HepG2 (cell line): Measurements from ENCODE around the gene ZP2. TPM values are rescaled to one million over a fixed set of nuclear protein-coding genes. Genes with fewer than 3 reads are reported as not detected.
A peak's percentile ranks its signal among the peaks of the same experiment; 100 is the strongest.

Source experiments
- CENPX ChIP-seq: sonication (generic); formaldehyde crosslinking; IDR thresholded peaks from 2 replicates; pipeline ENCODE4 v1.9.0; 2021; ENCODE audit warnings: mild to moderate bottlenecking, missing genetic modification reagents, moderate library complexity
- GFI1 ChIP-seq: sonication (generic); formaldehyde crosslinking; IDR thresholded peaks from 2 replicates; pipeline ENCODE4 v1.5.0; 2020; ENCODE audit warnings: missing genetic modification reagents, mild to moderate bottlenecking, borderline replicate concordance
- GMEB2 ChIP-seq: IDR thresholded peaks from 2 replicates; pipeline ENCODE4 v1.6.1; 2016; ENCODE audit warnings: missing biosample characterization, missing genetic modification reagents, low read depth
- HIVEP1 ChIP-seq: sonication (generic); formaldehyde crosslinking; IDR thresholded peaks from 2 replicates; pipeline ENCODE4 v1.4.0; 2020; ENCODE audit warnings: mild to moderate bottlenecking, missing genetic modification reagents
- HNF4A ChIP-seq: sonication (generic); formaldehyde crosslinking; IDR thresholded peaks from 2 replicates; pipeline ENCODE4 v1.4.0; 2020; ENCODE audit warnings: missing genetic modification reagents
- HNRNPLL ChIP-seq: fragments of 200-400 bp; formaldehyde crosslinking; IDR thresholded peaks from 2 replicates; pipeline ENCODE4 v1.6.1; 2017; ENCODE audit warnings: mild to moderate bottlenecking, low read depth, low read length; ENCODE audit not compliant: poor library complexity, severe bottlenecking
- KLF13 ChIP-seq: sonication (generic); formaldehyde crosslinking; IDR thresholded peaks from 2 replicates; pipeline ENCODE4 v1.4.0; 2020; ENCODE audit warnings: mild to moderate bottlenecking, missing genetic modification reagents
- KLF15 ChIP-seq: sonication (generic); formaldehyde crosslinking; IDR thresholded peaks from 2 replicates; pipeline ENCODE4 v1.8.1; 2023; ENCODE audit warnings: borderline replicate concordance, mild to moderate bottlenecking, inconsistent platforms, missing genetic modification reagents, mixed read lengths
- KMT2B ChIP-seq: IDR thresholded peaks from 2 replicates; pipeline ENCODE4 v1.6.1; 2016; ENCODE audit warnings: missing genetic modification reagents, missing compliant biosample characterization
- NCOA5 ChIP-seq: sonication (generic); formaldehyde crosslinking; IDR thresholded peaks from 2 replicates; pipeline ENCODE4 v1.4.0; 2020; ENCODE audit warnings: missing genetic modification reagents
- NKX3-1 ChIP-seq: sonication (generic); formaldehyde crosslinking; IDR thresholded peaks from 2 replicates; pipeline ENCODE4 v1.5.0; 2020; ENCODE audit warnings: missing genetic modification reagents
- NR3C1 ChIP-seq: sonication (generic); formaldehyde crosslinking; IDR thresholded peaks from 2 replicates; pipeline ENCODE4 v1.4.0; 2020; ENCODE audit warnings: missing genetic modification reagents
- NRL ChIP-seq: sonication (generic); formaldehyde crosslinking; IDR thresholded peaks from 2 replicates; pipeline ENCODE4 v1.5.0; 2020; ENCODE audit warnings: missing genetic modification reagents, mild to moderate bottlenecking, moderate library complexity, borderline replicate concordance
- SKIL ChIP-seq: sonication (generic); formaldehyde crosslinking; IDR thresholded peaks from 2 replicates; pipeline ENCODE4 v1.8.0; 2022; ENCODE audit warnings: missing genetic modification reagents, mild to moderate bottlenecking, moderate library complexity, borderline replicate concordance
- SNAPC4 ChIP-seq: sonication (generic); formaldehyde crosslinking; IDR thresholded peaks from 2 replicates; pipeline ENCODE4 v1.4.0; 2020; ENCODE audit warnings: mild to moderate bottlenecking, missing genetic modification reagents
- SNRNP70 ChIP-seq: fragments of 200-400 bp; formaldehyde crosslinking; IDR thresholded peaks from 2 replicates; pipeline ENCODE4 v1.6.1; 2017; ENCODE audit warnings: mild to moderate bottlenecking, low read depth, low read length, moderate library complexity
- ZNF160 ChIP-seq: sonication (generic); formaldehyde crosslinking; IDR thresholded peaks from 2 replicates; pipeline ENCODE4 v1.8.0; 2022; ENCODE audit warnings: mild to moderate bottlenecking, inconsistent platforms, missing genetic modification reagents
- ZNF605 ChIP-seq: sonication (generic); formaldehyde crosslinking; IDR thresholded peaks from 2 replicates; pipeline ENCODE4 v1.8.0; 2022; ENCODE audit warnings: mild to moderate bottlenecking, missing genetic modification reagents
- ZNF761 ChIP-seq: sonication (generic); formaldehyde crosslinking; conservative IDR thresholded peaks from 2 replicates; pipeline ENCODE4 v1.4.0; 2020; ENCODE audit warnings: mild to moderate bottlenecking, missing genetic modification reagents
- ZSCAN20 ChIP-seq: sonication (generic); formaldehyde crosslinking; IDR thresholded peaks from 2 replicates; pipeline ENCODE4 v1.4.0; 2020; ENCODE audit warnings: missing genetic modification reagents, mild to moderate bottlenecking, borderline replicate concordance
- polyA plus RNA-seq, 8 experiments: library from polyadenylated mRNA; depleted of rRNA in 3 of 8; stranded (reverse) in 7 of 8; unstranded in 1 of 8; fragments of >200 nt; fragmentation: Illumina TruSeq in 4 of 8; extraction: Trizol in 4 of 8; gene quantifications; 2 replicates each; pipeline versions ENCODE4 v1.2.1 to v1.2.3, GENCODE V29; 2011 to 2016; ENCODE audit warnings: low read depth in 4 of 8, missing spikeins in 1 of 8, mixed read lengths in 1 of 8; ENCODE audit not compliant: insufficient read depth in 1 of 8
- total RNA-seq, 5 experiments: library from RNA; depleted of rRNA; stranded (reverse); fragments of >200 nt; fragmentation: Illumina TruSeq; extraction: Trizol; gene quantifications; 2 replicates each; pipeline ENCODE4 v1.2.3, GENCODE V29; 2016; ENCODE audit warnings: low read depth in 1 of 5
- TF ChIP-seq, protein P1 (sequence below): sonication (generic); formaldehyde crosslinking; IDR thresholded peaks from 2 replicates; pipeline ENCODE4 v1.5.0; 2020; ENCODE audit warnings: missing genetic modification reagents

Gene ZP2
- total and polyA plus RNA-seq, 2 of the 13 experiments (the other 11 are each of a cell fraction or from before 2014, with no cell fraction given), result not detected

DNA sequence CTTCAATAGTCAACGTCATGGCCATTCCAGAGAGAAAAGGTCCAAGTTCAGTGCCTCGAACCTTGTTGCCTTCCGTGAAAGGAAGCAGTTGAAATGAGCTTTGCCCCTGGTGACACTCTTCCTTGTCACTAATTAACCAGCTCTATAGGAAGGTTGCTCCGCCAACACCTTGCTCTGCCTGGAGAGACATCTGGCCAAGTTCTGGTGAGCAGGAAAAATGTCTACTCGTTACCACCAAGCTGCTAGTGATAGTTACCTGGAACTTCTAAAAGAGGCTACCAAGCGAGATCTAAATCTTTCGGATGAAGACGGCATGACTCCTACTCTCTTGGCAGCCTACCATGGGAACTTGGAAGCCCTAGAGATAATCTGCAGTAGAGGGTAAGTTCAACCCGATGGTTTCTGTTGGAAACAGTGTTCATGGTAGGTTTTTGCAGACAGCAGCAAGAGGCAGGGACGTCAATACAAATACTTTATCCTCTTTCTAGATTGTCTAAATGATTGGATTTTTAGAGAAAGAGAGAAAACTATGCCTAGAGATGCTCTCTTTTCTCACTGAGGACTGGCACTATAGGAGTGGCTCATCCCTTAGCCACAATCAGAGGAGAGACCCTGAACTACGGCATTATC, 22.3 kb upstream of the ZP2 start, which contains the start of gene ANKS4B (continued):
- TF ChIP-seq KLF13 (no peak), NRL (no peak), GMEB2 (CRISPR knock-in tag) (no peak), SNRNP70 (no peak), GFI1 (CRISPR knock-in tag) (0 out of 2 replicates have a peak, but pooled peaks have one; percentile 10), CENPX (CRISPR knock-in tag) (no peak), ZNF160 (CRISPR knock-in tag) (peak; percentile 80; the same call in 1 of the 2 replicates), HNF4A (peak; percentile 100), HNRNPLL (no peak), ZNF761 (CRISPR knock-in tag) (peak; percentile 88; the same call in 1 of the 2 replicates), KMT2B (CRISPR knock-in tag) (peak; percentile 72), ZNF605 (CRISPR knock-in tag) (peak; percentile 90), NCOA5 (CRISPR knock-in tag) (no peak), KLF15 (CRISPR knock-in tag) (no peak), NKX3-1 (CRISPR knock-in tag) (peak; percentile 74; the same call in 1 of the 2 replicates), NR3C1 (CRISPR knock-in tag) (no peak), SNAPC4 (CRISPR knock-in tag) (no peak; the same call in 1 of the 2 replicates), SKIL (CRISPR knock-in tag) (peak; percentile 97), ZSCAN20 (CRISPR knock-in tag) (no peak), HIVEP1 (CRISPR knock-in tag) (no peak)
- TF ChIP-seq, protein P1, sequence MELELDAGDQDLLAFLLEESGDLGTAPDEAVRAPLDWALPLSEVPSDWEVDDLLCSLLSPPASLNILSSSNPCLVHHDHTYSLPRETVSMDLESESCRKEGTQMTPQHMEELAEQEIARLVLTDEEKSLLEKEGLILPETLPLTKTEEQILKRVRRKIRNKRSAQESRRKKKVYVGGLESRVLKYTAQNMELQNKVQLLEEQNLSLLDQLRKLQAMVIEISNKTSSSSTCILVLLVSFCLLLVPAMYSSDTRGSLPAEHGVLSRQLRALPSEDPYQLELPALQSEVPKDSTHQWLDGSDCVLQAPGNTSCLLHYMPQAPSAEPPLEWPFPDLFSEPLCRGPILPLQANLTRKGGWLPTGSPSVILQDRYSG (CRISPR knock-in tag), result no peak; the same call in 1 of the 2 replicates
